HS-27A (cell line): Measurements from ENCODE around the gene PSD4.

Experiments used
- DNase-seq: peaks from one replicate; pipeline ENCODE4 v3.0.0-alpha.2; 2012; ENCODE audit warnings: low read depth, missing footprints

Gene PSD4

DNA sequence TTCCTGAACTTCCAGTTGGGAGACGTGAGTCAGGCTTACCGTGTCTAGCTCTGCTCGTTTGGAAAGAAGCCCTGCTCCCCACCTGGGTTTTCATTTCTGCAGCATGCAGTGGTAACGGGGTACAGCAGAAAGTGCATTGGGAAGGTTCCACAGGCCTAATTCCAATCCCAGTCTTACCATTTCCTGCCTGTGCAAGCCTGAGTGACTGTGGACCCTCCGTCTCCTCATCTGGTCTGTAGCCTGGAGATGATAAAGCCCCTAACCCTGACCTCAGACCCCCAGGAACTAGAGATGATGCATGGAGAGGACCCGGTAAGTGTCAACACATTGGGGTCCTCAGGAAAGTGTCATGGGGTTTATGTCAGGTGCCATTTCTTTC lies 5.8 kb upstream of the PSD4 start:
- no peak for DNase-seq

DNA sequence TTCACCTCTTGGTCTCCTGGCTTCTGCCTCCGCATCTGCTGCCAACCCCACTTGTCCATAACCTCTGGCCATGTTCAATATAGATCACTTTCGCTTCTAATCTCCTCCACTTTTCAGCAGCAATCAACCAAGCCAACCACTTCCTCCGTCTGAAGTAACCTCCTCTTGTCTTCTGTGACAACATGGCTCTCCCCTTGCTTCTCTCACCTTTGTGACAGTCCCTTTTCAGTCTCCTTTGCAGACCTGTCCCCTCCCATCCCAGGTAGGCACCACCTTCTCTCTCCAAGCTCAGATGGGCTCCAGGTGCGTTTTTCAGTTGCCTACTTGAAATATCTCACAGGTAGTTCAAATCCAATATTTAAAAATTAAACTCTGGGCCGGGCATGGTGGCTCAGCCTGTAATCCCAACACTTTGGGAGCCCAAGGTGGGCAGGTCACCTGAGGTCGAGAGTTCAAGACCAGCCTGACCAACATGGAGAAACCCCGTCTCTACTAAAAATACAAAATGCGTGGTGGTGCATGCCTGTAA lies 4.7 kb upstream of the PSD4 start:
- DNase-seq: no peak

DNA sequence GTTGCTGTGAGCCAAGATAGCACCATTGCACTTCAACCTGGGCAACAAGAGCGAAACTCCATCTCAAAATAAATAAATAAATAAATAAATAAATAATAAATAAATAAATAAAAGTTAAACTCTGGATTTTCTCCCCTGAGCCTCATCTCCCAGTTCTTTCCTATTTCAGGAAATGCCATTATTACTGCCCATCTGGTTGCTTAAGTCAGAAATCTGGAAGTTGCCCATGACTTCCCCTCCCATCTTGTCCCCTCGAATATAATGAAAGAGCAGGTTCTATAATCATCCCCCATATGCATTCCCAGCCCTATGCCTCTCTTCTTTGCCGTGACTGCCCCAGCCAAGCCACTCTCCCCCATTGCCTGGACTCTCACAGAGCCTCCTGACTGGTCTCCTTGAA lies 4.2 kb upstream of the PSD4 start:
- no peak for DNase-seq

DNA sequence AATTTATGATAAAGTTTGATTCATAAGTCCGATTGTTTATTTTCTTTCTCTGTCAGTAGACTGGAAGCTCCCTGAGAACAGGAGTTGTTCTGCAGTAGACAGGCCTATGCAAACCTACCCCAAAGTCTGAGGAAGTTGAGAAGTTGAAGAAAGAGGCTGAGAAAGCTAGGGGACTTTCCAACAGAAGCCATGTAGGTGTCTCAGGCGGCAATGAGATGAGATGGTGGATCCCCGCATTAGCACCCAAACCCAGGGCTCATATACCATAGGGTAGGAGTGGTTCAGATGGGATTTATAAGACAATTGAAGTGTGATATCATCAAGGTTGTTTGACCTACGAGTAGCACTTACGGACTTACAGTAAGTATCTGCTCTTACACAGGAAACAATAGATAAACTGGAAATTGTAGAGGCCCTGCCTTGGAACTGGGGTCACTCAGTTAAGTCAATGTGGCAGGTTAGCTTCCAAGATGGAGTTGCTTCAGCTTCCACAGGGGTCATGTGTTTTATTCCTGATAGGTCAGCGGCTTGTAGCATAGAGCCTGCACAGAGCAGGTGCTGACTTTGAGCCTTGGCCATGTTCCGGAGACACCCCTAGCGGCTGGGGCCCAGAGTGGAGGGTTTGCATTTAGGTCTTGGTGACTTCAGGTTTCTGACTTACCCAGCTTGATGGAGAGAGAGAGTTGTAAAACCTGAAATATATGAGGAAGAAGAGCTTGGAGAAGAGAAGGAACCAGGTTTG lies 2.3 kb upstream of the PSD4 start:
- no peak for DNase-seq

DNA sequence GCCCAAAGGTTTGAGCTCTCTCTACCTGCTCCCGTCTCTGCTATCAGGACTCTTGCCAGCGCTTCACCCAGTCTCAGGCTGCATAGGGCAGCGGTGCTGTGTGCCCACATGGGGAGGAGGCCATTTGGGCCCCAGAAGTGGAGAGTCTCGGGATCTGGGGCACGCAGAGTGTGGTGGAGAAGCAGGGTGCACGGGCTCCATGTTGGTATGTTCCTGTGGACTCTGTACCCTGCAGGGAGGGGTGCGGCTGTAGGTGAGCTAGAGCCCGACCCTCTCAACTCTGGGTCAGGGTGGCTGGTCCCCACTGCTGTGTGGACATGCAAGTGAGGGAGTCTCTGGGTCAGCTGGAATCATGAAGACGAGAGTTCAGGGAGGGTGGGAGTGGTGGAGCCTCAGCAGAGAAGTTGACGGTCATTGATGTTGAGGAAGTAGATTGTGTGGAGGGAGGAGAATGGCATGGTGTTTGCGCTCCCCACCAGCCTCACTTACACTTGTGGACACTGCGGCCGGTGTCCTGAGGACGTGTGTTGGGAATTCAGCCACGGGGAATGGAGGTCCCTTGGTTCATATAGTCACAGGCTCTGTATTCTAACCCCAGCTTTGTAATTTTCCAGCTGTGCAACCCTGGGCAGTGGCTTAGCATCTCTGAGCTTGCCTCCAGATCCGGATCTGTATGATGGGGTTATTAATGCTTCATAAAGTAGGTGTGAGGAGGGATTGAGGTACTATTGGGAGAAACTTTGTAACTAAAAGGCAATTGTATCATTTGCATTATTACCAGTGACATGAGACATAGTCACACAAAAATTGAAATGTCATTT lies 840 bp upstream of the PSD4 start:
- DNase-seq: no peak

DNA sequence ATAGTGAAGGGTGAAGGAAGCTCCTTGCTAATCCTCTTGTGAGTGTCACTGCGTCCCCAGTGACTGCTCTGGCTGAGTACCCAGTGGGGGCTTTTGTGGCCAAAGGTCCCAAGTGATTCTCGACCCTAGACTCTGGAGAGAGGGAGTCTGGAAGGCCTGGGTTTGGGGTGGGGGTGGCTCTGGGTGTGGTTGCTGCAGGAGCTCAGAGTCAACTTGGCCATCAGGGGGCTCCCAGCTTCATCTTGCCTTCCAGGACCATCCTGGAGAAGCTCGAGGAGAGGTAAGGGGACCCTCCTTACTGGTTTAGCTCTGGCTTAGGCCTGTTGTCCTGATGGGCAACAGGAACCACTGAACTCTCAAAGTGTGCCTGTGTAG lies 592 bp downstream of the PSD4 start:
- DNase-seq: no peak

DNA sequence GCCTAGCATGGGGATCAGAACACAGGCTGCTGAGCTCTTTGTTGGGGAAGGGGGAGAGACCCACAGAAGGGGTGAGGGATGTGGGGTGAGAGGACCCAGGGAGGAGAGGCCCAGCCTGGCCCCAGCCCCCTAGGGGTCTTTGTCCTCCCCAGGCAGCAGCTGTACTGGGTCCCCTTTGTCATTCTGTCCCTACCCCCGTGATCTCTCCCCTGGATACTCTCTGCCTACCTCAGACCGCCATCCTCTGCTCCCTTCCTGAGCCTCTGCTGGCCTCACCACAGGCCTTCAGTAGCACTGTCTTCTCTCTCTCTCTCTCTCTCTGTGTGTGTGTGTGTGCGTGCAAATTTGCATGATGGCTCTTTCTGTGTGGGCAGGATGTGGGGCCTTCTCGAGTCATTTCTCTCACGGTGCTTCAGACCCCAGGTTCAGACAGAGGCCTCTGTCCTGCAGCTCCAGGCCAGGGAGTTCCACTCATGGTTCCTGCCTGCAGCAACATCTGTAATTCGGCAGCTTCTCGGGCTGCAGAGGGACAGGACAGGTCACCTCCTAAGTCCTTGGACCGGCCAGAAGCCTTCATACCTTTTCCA lies 1.4 kb downstream of the PSD4 start:
- no peak for DNase-seq

DNA sequence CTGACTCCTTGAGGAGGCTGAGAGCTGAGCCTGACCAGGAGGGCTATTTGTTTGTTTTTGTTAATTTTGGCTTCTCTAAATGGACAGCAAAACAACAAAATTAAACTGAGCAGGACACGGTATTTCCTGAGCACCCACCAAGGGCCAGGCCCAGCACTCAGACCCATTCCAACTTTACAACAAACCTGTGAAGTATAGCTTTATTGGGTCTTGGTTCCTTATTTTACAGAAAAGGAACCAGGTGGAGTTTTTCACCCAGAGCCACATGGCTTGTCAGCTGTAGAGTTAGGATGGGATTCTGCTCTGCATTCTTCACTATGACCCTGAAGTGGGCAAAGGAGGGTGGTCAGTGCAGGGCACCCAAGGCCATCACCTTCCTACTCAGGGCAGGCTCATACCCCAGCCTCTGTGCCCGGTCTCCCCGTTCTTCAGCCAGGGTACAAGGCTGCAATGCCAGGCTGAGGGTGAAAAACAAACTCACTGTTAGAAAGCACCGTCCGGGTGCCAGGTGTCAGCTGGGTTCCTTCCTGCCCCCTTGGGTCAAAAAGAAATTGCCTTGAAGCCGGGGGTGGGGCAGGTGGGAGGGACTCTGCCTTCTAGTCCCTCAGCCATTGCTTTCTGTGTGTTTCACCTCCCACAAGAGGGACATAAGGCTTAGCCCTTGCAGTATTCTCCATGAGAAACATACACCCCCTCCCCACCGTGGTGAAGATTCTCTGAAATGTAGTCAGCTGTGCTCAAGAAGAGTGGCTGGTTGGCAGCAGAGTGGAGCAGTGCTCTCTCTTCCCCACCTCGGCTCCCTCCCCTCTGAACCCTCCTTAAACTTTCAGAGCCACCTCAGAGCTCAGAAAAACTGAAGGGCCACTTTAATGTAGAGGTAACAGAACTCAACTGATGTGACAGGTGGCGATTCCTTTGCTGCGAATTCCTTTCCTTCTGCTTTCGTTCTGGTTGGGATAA lies 2.2 kb downstream of the PSD4 start:
- no peak for DNase-seq

DNA sequence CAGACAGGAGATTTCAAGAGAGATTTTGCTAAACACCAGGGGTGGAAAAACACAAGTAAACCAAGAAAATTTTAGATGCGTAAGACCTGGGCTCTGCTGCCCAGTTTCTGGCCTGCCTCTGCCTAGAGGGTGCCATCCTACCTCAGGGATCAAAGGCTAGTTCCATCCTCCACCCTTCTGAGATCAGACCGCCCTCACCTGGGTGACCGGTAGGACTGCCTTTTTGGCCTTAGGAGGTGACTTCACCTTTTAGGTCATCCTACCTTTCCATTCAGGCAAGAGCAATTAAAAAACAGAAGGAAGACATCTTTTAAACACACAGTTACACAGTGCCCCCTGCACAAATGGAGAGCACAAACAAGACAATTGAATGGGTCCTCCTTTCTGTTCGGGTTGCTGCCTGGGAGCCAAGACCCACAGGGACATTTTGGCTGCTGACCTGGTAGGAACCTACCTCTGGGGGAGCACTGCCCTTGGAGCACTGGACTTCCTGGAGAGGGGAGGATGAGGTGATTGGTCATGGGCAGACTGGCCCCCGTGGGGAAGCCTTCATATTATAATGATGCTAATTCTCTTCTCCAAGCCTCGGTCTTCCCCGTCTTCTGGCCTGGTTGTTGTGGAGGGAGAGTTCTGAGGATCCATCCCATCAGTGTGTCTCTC lies 3.1 kb downstream of the PSD4 start:
- DNase-seq: no peak

DNA sequence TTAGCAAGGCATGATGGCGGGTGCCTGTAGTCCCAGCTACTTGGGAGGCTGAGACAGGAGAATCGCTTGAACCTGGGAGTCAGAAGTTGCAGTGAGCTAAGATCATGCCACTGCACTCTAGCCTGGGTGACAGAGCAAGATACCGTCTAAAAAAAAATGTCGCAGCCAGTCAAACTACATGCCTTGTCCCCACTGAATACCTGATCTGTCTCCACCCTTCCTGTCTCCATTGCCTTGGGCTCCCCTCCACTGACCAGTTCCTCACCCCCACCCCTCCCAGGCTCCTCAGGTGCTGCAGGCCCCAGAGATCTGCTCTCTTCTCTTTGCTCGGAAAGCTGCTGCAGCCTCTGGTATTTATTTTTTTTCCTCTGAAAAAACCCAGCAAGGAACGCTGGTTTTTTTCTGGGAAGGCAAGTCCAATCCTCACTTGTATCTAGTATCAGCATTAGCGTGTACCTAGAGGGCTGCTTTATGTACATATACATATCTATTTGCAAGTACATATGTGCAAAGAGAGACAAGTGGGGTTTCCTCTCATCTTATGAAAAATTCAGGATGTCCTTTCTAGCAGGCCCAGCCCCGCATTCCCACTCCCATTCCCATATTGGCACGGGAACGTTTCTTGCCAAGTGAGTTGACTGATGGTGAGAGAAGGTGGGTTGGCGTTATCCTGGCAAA lies 4.4 kb downstream of the PSD4 start:
- no peak for DNase-seq

DNA sequence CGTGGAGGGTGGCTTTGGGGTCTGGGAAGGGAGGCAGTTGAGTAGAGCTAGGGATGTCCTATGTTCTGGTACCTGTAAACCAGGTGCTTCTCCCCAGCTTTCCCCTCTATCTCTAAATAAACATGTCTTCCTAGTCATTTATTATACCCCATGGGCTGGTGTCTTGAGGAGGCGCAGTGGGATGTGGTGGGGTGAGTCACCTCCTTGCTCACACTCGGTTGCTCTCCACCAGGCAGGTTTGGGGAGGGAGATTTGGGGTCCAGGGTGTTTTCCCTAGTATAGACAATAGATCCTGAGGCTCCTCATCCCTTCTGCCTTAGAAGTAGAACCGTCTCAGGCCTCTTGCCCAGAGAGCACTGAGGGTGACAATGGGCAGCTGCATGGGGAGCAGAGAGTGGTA lies 5.1 kb downstream of the PSD4 start:
- no peak for DNase-seq

DNA sequence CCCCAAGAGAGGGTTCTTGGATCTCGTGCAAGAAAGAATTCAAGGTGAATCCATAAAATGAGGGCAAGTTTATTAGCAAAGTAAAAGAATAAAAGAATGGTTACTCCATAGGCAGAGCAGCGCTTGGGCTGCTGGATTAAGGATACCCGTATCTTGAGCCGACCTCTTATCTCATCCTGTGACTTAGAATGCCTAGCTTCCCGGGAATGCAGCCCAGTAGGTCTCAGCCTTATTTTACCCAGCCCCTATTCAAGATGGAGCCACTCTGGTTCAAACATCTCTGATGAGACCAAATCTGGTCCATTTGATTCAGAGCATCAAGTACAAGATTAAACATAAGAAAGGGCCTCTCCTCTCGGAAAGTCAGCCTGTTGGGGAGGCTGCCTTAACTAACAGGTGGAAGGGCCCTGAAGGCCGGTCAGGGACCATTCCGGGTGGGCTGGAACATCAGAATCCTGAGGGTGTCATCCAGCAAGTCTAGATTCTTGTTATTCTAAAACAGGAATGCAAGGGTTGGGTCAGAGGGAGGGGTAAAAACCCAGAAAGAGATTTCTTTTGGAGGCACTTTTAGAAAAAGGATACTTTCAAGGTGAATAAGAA lies 5.8 kb downstream of the PSD4 start:
- DNase-seq: no peak

DNA sequence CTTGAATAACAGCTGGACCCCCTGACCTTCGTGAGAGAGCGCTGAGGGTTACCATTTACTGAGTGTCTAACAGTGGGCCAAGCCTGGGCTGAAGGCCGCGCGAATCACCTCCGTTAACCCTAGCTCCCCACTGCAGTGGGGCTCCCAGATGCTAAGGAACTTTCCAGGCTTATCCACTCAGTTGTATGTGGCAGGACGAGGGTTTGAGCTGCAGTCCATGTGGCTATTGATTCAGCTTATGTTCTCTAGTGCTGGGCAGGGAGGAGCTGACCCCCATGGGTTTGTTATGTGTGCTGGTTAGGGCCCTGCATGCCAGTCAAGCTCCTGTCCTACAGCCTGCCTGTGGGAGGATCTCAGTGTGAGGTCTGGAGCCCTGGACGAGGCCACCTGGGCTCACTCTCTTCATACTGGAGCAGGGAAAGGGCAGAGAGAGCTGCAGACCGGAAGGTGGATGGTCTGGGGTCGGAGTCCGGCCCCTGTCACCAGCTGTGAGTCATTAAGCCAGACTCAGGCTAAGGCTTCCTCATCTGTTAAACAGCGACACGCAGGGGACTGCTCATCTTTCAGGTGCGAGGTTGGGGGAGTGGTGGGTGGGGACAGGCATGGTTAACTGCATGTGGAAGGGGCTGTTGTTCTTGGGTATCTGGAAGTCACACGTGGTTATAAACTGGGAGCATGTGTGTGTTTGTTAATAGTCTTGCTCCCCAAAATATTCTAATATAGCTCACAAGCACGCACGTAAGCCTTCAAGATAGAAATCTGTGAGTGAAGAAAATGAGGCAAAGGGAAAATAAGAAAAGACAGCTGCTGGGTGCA lies 6.6 kb downstream of the PSD4 start:
- DNase-seq: no peak

DNA sequence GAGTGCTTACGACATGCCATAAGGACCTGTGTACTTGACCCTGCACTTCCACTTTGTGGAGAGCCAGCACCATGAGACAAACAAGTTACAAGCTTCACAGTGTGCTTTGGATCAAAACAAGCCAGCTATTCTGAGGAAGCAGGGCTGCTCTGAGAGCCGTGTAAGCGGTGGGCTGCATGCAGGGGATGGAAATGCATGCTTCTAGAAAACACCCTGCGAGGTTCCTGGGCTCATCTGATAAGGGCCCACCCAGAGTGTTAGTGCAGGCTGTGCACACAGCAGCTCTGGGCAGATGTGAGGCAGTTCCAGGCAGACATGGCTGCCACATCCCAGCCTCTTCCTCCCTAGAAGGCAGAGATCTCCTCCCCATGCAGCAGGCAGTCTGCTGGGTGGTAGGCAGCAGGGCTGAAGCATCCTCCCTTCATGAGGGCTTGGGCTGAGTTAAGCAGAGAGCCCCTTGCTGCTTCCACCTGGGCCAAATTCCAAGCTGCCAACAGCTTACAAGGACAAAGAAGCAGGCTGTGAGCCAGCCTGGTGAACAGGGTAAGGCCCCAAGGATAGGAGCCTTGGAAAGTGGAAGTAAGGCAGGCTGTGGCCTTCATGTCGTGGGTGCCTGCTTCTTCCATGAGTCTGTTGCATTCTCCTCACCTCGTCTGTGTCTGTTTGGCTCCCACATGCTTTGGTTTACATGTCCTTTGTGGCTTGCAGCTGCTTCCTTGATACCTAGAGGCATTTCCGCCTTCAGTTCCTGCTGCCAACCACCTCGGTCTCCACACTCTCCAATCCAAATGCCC lies 7.7 kb downstream of the PSD4 start:
- DNase-seq: no peak

DNA sequence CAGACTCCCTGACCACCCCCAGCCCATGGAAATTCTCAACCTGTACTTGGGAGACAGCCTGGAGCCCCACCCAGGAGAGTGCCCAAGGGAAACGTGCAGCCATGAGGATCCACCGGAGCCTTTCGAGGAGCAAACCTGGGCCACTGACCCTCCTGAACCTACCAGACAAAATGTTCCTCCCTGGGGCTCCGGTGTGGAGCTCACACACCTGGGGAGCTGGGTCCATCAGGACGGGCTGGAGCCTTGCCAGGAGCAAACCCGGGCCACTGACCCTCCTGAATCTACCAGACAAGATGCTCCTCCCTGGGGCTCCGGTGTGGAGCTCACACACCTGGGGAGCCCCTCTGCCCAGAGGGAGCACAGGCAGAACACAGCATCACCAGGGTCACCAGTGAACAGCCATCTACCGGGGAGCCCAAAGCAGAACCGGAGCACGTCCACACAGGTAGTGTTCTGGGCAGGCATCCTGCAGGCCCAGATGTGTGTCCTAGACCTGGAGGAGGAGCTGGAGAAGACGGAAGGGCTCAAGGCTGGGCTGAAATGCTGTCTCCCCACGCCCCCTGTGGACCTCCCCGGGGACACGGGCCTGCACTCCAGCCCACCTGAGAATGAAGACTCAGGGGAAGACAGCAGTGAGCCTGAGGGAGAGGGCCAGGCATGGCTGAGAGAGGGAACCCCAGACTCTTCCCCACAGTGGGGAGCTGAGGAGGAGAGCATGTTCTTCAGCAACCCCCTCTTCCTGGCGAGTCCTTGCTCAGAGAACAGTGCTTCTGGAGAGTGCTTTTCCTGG lies 8.9 kb downstream of the PSD4 start:
- no peak for DNase-seq

DNA sequence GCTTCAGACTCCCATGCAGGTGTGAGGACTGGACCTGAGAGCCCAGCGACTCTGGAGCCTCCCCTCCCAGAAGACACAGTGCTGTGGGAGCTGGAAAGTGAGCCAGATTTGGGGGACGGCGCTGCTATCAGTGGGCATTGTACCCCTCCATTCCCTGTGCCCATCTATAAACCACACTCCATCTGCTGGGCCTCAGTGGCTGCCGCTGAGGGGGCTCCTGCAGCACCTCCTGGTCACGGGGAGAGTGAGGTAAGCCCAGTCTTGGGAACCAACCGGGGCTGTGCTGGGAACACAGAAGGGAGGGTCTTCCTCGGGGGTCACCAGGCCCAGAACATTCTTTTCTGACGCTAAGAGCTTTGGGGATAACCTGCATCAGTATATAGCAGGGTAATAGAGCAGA lies 9.5 kb downstream of the PSD4 start:
- DNase-seq: no peak

DNA sequence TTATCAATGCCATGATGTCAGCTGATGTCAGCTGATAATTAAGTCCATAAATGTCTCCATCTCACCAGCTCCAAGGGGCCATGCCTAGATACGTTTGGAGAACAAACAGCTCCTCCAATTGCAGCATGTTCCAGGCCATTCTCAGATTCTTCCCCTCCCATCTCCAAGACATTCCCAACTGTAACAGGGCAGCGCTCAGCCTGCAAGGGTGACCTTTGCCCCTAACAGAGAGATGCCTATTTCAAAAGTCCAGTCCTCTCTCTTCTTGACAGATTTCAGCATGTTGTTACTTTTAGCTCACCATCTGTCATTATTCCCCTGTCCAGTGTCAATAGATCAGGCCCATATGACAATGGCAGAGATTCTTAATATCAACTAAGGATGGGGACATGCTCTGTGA lies 9.9 kb downstream of the PSD4 start:
- no peak for DNase-seq
